NB4 (cell line): ENCODE measurements around the gene NMD3.

Experiments
- DNase-seq: peaks from one replicate; pipeline ENCODE4 v3.0.0; 2010; ENCODE audit warnings: low read depth
- H3K4me3 ChIP-seq: one replicate; pipeline ENCODE4 v1.5.1; 2011; ENCODE audit warnings: mild to moderate bottlenecking, low read depth, low read length, moderate library complexity
- MYC ChIP-seq: IDR thresholded peaks from 2 replicates; pipeline ENCODE4 v1.6.1; 2011; ENCODE audit warnings: low read depth, low read length
- POLR2A ChIP-seq: IDR thresholded peaks from 2 replicates; pipeline ENCODE4 v1.6.1; 2011; ENCODE audit warnings: mild to moderate bottlenecking; ENCODE audit not compliant: insufficient read length; ENCODE audit errors: extremely low read depth
- TF ChIP-seq, protein P1 (sequence below): IDR thresholded peaks from 2 replicates; pipeline ENCODE4 v1.6.1; 2011; ENCODE audit warnings: low read depth, low read length
- TF ChIP-seq, protein P2 (sequence below): IDR thresholded peaks from one replicate; pipeline ENCODE4 v1.5.1; 2012; ENCODE audit warnings: low read depth, low read length

NMD3 gene

DNA sequence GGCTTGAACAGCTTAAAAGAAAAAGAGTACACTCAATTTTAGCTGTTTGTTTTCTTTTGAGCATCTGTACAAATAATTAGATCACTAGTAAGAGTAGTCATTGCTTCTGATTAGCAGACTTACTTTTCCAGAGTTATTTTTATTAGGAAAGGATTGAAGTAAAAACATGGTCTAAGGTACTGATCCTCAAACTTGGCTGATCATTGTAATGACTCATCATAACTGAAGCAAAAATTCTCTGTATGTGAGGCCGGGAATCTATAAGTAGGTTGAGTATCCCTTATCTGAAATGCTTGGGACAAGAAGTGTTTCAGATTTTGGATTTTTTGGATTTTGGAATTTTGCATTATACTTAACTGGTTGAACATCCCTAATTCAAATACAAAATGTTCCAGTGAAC is 12.4 kb downstream of the NMD3 start:
- TF ChIP-seq, protein P1, sequence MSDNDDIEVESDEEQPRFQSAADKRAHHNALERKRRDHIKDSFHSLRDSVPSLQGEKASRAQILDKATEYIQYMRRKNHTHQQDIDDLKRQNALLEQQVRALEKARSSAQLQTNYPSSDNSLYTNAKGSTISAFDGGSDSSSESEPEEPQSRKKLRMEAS, result no peak
- no peak for TF ChIP-seq POLR2A
- TF ChIP-seq MYC, result no peak
- TF ChIP-seq, protein P2, sequence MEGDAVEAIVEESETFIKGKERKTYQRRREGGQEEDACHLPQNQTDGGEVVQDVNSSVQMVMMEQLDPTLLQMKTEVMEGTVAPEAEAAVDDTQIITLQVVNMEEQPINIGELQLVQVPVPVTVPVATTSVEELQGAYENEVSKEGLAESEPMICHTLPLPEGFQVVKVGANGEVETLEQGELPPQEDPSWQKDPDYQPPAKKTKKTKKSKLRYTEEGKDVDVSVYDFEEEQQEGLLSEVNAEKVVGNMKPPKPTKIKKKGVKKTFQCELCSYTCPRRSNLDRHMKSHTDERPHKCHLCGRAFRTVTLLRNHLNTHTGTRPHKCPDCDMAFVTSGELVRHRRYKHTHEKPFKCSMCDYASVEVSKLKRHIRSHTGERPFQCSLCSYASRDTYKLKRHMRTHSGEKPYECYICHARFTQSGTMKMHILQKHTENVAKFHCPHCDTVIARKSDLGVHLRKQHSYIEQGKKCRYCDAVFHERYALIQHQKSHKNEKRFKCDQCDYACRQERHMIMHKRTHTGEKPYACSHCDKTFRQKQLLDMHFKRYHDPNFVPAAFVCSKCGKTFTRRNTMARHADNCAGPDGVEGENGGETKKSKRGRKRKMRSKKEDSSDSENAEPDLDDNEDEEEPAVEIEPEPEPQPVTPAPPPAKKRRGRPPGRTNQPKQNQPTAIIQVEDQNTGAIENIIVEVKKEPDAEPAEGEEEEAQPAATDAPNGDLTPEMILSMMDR, result no peak
- no peak overlapping the region for H3K4me3 ChIP-seq
- no peak for DNase-seq

DNA sequence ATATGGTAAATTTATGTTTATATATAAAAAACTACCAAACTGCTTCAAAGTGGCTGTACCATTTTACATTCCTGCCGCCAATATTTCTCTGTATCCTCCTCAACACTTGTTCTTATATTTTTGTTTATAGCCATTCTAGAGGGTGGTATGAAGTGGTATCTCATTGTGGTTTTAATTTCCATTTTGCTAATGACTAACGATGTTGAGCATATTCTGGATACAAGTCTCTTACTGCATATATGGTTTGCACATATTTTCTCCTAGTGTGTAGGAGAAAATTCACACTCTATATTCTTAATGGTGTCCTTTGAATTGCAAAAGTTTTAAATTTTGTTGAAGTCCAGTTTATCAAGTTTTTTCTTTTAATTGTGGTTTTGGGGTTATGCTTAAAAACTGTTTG is 15.1 kb downstream of the NMD3 start:
- no peak for DNase-seq
- TF ChIP-seq, protein P2, result no peak
- TF ChIP-seq MYC, result no peak
- TF ChIP-seq, protein P1, result no peak
- TF ChIP-seq POLR2A, result no peak
- H3K4me3 ChIP-seq, result no peak overlapping the region

DNA sequence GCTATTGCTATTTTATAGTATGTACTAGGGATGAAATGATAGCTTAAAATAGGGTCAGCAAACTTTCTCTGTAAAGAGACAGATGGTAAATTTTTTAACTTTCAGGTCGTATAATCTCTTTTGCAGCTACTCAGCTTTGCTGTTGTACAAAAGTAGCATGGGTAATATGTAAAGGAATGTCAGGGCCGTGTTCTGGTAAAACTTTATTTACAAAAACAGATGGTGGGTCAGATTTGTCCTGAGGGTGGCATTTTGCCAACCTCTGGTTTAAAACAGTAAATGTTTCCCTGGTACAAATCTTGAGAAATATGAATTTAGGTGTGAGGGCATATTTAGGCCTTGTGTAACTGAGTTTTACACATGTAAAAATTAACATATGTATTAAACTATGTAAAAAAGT is 18.6 kb downstream of the NMD3 start:
- DNase-seq, result no peak
- no peak overlapping the region for H3K4me3 ChIP-seq
- TF ChIP-seq, protein P1, result no peak
- TF ChIP-seq, protein P2, result no peak
- no peak for TF ChIP-seq POLR2A
- TF ChIP-seq MYC, result no peak

DNA sequence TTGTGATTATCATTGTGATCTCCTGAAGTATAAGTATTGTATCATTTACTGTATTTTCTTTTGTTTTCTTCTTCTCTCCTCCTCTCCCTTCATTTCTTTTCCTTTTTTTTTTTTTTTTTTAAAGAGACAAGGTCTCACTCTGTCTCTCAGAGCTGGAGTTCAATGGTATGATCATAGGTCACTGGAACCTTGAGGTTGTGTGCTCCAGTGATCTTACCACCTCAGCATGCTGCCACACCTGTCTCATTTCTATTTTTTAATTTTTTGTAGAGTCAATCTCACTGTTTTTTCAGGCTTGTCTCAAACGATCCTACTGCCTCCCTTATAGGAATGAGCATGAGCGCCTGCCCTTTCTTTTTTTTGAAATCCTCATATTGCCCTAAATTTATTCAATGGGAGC is 23.4 kb downstream of the NMD3 start:
- no peak overlapping the region for H3K4me3 ChIP-seq
- TF ChIP-seq, protein P1, result no peak
- TF ChIP-seq MYC (no peak), POLR2A (no peak)
- TF ChIP-seq, protein P2, result no peak
- DNase-seq, result no peak

DNA sequence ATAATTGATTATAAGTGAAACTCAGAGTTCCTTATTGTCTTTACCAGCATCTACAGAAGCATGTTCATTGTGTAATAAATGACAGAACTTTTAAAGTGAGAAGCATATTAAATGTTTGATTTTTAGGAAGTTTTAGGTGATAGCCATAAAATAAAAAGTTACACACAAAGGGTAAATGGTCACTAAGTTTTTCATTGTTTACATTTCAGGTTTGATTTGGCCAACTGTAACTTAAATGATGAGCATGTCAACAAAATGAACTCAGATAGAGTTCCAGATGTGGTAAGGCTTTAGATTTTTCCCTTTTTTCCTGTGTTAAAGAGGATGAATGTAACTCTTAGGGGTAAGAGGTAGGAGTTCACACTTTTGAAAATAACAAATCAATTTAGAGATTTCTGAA is 25.9 kb downstream of the NMD3 start:
- no peak for DNase-seq
- TF ChIP-seq MYC (no peak), POLR2A (no peak)
- TF ChIP-seq, protein P2, result no peak
- TF ChIP-seq, protein P1, result no peak
- no peak overlapping the region for H3K4me3 ChIP-seq

DNA sequence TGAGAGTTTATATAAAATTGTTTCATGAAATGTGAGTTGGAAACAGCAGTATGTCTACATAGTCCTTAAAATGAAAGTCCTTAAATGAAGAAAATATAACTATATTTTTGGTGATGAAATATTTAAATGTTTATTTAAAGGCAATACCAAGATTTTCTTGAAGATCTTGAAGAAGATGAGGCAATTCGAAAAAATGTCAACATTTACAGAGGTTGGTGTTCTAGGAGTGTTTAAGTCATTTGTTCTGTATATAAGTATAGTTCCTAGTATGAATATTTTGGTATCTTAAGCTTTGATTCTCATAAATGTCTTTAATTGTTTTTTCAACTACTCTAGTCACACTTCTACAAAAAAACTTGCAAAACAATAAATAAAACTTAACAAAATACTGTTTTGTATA is 29.0 kb downstream of the NMD3 start:
- DNase-seq, result no peak
- TF ChIP-seq, protein P2, result no peak
- TF ChIP-seq, protein P1, result no peak
- no peak for TF ChIP-seq MYC
- no peak for TF ChIP-seq POLR2A
- no peak overlapping the region for H3K4me3 ChIP-seq
